Left lung (tissue), 10 donors: ENCODE measurements around the gene CARS2. TPM values are rescaled to one million over a fixed set of nuclear protein-coding genes. Genes with fewer than 3 reads are reported as not detected.
A peak's percentile ranks its signal among the peaks of the same experiment; 100 is the strongest.

Source experiments
- ATAC-seq: fragments of 200-7000 bp; cut with Tn5 transposase; one replicate; pipeline ENCODE4 v1.9.1; 2020; ENCODE audit warnings: moderate library complexity
- DNase-seq, 4 donors: peaks; one replicate each; pipeline ENCODE4 v3.0.0-alpha.2; 2013 to 2020
- H3K27ac ChIP-seq, 2 donors: fragments of 200-600 bp; sonication (generic) in 1 of 2; one replicate each; pipeline versions ENCODE4 v1.5.0 to v1.8.0; 2020 to 2021
- H3K27me3 ChIP-seq, 2 donors: fragments of 200-600 bp; sonication (generic) in 1 of 2; one replicate each; pipeline versions ENCODE4 v1.5.0 to v1.8.0; 2020 to 2021
- H3K36me3 ChIP-seq, 2 donors: fragments of 200-600 bp; sonication (generic) in 1 of 2; one replicate each; pipeline versions ENCODE4 v1.5.0 to v1.8.0; 2020 to 2021
- H3K4me1 ChIP-seq, 2 donors: fragments of 200-600 bp; one replicate each; pipeline ENCODE4 v1.8.0; 2021
- H3K4me3 ChIP-seq, 2 donors: fragments of 200-600 bp; sonication (generic) in 1 of 2; one replicate each; pipeline versions ENCODE4 v1.5.0 to v1.8.0; 2020 to 2021; ENCODE audit warnings: mild to moderate bottlenecking in 1 of 2
- H3K9me3 ChIP-seq, 2 donors: fragments of 200-600 bp; sonication (generic) in 1 of 2; one replicate each; pipeline versions ENCODE4 v1.5.0 to v1.8.0; 2020 to 2021
- CTCF ChIP-seq, 2 donors: fragments of 200-600 bp; sonication (generic) in 1 of 2; IDR thresholded peaks; one replicate each; pipeline versions ENCODE4 v1.5.0 to v1.8.0; 2021; ENCODE audit warnings: antibody characterized with exemption in 2 of 2
- intact Hi-C, 2 donors: fragments of 100-400 bp; cut with DNase I; formaldehyde crosslinking; loops; one replicate each; pipeline versions ENCODE4 v1.11.2 to v1.14.2; 2022
- polyA plus RNA-seq, 6 donors: library from polyadenylated mRNA; unstranded; fragments of 120-200 nt; gene quantifications; one replicate each; pipeline ENCODE4 v1.2.1, GENCODE V29; 2013; ENCODE audit not compliant: insufficient read length in 6 of 6
- total RNA-seq, 2 donors: library from RNA; stranded (reverse); fragmentation: NEBNext Ultra II Directional; extraction: Animal tissue kit (Norgen Biotek cat#: 25700); gene quantifications; one replicate each; pipeline ENCODE4 v1.2.1, GENCODE V29; 2021
- donor health status: DM: no; HTN: yes; CAD: no.
- donor health status: DM: no; HTN: no; CAD: no.

Gene CARS2
- total and polyA plus RNA-seq, 8 donors = 61.9 to 79.8 (median 71.3) TPM

GRCh38 chr13:110643324-110643723 is 62.6 kb downstream of the CARS2 start:
- peak in 1 of 4 donors; percentile 52 for DNase-seq
- intact Hi-C loops = no loop called here
- Histone ChIP-seq H3K4me3 (no peak overlapping the region), H3K9me3 (no peaks in the 10 kb centered on the region), H3K4me1 (peaks cover 7 to 13% of the 10 kb centered on the region in 2 donors), H3K27ac (no peak overlapping the region), H3K27me3 (no peaks in the 10 kb centered on the region), H3K36me3 (peaks cover 0 to 93% of the 10 kb centered on the region in 2 donors)
- peak; percentile 42 for ATAC-seq
- TF ChIP-seq CTCF (IDR thresholded peaks at IDR 0.05) = no peak

GRCh38 chr13:110642291-110642981 is 63.5 kb downstream of the CARS2 start:
- no peaks in the 10 kb centered on the region for H3K27me3 ChIP-seq
- intact Hi-C loops = no loop called here
- TF ChIP-seq CTCF (IDR thresholded peaks at IDR 0.05) = no peak
- DNase-seq = peak in 1 of 4 donors; percentile 78
- ATAC-seq = no peak
- H3K36me3 ChIP-seq = peaks cover 2 to 97% of the 10 kb centered on the region in 2 donors
- peaks cover 7 to 13% of the 10 kb centered on the region in 2 donors for H3K4me1 ChIP-seq
- no peak overlapping the region for H3K4me3 ChIP-seq
- H3K9me3 ChIP-seq = no peaks in the 10 kb centered on the region
- H3K27ac ChIP-seq = no peak overlapping the region

- intact Hi-C loops = no loop called here
- DNase-seq (peak in 1 of 4 donors; percentile 43), ATAC-seq (no peak)
- Histone ChIP-seq H3K27ac (no peak overlapping the region), H3K36me3 (peaks cover 3 to 98% of the 10 kb centered on the region in 2 donors), H3K9me3 (no peaks in the 10 kb centered on the region), H3K4me1 (peaks cover 7 to 13% of the 10 kb centered on the region in 2 donors), H3K4me3 (no peak overlapping the region), H3K27me3 (no peaks in the 10 kb centered on the region)
- TF ChIP-seq CTCF (IDR thresholded peaks at IDR 0.05) = no peak
Observed at GRCh38 chr13:110641055-110642015, 64.6 kb downstream of the CARS2 start.

GRCh38 chr13:110640591-110641029 is 65.3 kb downstream of the CARS2 start:
- ATAC-seq = no peak
- peak in 2 of 4 donors; percentile 24 to 63 for DNase-seq
- Histone ChIP-seq H3K4me3 (no peak overlapping the region), H3K4me1 (peaks cover 7 to 13% of the 10 kb centered on the region in 2 donors), H3K27ac (no peak overlapping the region), H3K36me3 (peaks cover 3 to 100% of the 10 kb centered on the region in 2 donors), H3K9me3 (no peaks in the 10 kb centered on the region), H3K27me3 (no peaks in the 10 kb centered on the region)
- TF ChIP-seq CTCF (IDR thresholded peaks at IDR 0.05) = no peak
- intact Hi-C loops = no loop called here

GRCh38 chr13:110639935-110640334 is 66.0 kb downstream of the CARS2 start:
- Histone ChIP-seq H3K4me1 (peaks cover 5 to 8% of the 10 kb centered on the region in 2 donors), H3K4me3 (no peak overlapping the region), H3K27ac (no peak overlapping the region), H3K9me3 (no peaks in the 10 kb centered on the region), H3K27me3 (no peaks in the 10 kb centered on the region), H3K36me3 (peaks cover 3 to 100% of the 10 kb centered on the region in 2 donors)
- intact Hi-C loops = no loop called here
- ATAC-seq (no peak), DNase-seq (no peak)
- no peak for TF ChIP-seq CTCF (IDR thresholded peaks at IDR 0.05)
